Vagina (tissue), 2 donors: ENCODE data around the gene LORICRIN.

Experiments used
- POLR2A ChIP-seq, 2 donors: fragments of 450-650 bp; IDR thresholded peaks; one replicate each; pipeline ENCODE4 v1.6.1; 2017; ENCODE audit warnings: antibody characterized with exemption in 2 of 2, mild to moderate bottlenecking in 2 of 2, moderate library complexity in 2 of 2
- POLR2AphosphoS5 ChIP-seq, 2 donors: sonication (generic); formaldehyde crosslinking; IDR thresholded peaks; one replicate each; pipeline ENCODE4 v1.9.0; 2017; ENCODE audit warnings: antibody characterized with exemption in 2 of 2, mild to moderate bottlenecking in 2 of 2, low read depth in 1 of 2; ENCODE audit not compliant: insufficient read depth in 1 of 2
- TF ChIP-seq, protein P1 (sequence below), 3 experiments: fragments of 450-650 bp in 2 of 3; fragments of 200-600 bp in 1 of 3; sonication (generic) in 1 of 3; IDR thresholded peaks; one replicate each; pipeline ENCODE4 v1.5.1; 2017 to 2019; ENCODE audit warnings: antibody characterized with exemption in 3 of 3, mild to moderate bottlenecking in 2 of 3, moderate library complexity in 2 of 3

DNA sequence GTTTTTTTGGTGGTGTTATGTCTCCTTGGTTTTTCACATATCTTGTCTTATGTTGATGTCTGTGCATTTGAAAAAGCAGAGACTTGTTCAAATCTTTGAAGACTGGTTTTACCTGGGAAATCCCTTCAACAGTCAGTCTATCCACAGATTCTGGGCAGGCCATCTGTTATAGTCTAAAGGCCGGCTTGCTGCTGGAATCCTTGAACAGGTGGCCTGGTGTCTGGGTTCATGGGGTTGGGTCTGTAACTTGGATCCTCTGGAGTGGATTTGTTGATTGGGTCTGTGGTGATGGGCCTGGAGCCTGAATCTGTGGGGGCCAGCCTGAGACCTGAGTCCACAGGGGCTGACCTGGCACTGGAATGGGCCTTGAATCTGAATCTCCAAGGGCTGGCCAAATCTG, 12.2 kb downstream of the LORICRIN start:
- TF ChIP-seq, protein P1, sequence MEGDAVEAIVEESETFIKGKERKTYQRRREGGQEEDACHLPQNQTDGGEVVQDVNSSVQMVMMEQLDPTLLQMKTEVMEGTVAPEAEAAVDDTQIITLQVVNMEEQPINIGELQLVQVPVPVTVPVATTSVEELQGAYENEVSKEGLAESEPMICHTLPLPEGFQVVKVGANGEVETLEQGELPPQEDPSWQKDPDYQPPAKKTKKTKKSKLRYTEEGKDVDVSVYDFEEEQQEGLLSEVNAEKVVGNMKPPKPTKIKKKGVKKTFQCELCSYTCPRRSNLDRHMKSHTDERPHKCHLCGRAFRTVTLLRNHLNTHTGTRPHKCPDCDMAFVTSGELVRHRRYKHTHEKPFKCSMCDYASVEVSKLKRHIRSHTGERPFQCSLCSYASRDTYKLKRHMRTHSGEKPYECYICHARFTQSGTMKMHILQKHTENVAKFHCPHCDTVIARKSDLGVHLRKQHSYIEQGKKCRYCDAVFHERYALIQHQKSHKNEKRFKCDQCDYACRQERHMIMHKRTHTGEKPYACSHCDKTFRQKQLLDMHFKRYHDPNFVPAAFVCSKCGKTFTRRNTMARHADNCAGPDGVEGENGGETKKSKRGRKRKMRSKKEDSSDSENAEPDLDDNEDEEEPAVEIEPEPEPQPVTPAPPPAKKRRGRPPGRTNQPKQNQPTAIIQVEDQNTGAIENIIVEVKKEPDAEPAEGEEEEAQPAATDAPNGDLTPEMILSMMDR (IDR thresholded peaks at IDR 0.05) = no peak
- TF ChIP-seq POLR2A (IDR thresholded peaks at IDR 0.05) (no peak), POLR2AphosphoS5 (IDR thresholded peaks at IDR 0.05; ENCODE audit: insufficient read depth in 1 of 2, low read depth in 1 of 2) (no peak)
